HUES6 (cell line): Measurements from ENCODE around the gene ACOXL.

Source experiments
- H3K27ac ChIP-seq: 2 replicates; pipeline ENCODE4 v1.7.0; 2013; ENCODE audit warnings: low read depth, mild to moderate bottlenecking, low read length, inconsistent platforms
- H3K27me3 ChIP-seq: 2 replicates; pipeline ENCODE4 v1.6.1; 2013; ENCODE audit warnings: low read length; ENCODE audit not compliant: control insufficient read depth, insufficient read depth
- H3K36me3 ChIP-seq: 2 replicates; pipeline ENCODE4 v1.6.1; 2013; ENCODE audit warnings: low read length; ENCODE audit not compliant: control insufficient read depth, insufficient read depth
- H3K4me1 ChIP-seq: 2 replicates; pipeline ENCODE4 v1.6.1; 2013; ENCODE audit warnings: low read length; ENCODE audit not compliant: control insufficient read depth, insufficient read depth
- H3K4me3 ChIP-seq: 2 replicates; pipeline ENCODE4 v1.5.1; 2013; ENCODE audit warnings: low read depth, low read length
- H3K9ac ChIP-seq: one replicate; pipeline ENCODE4 v1.6.1; 2013; ENCODE audit warnings: mild to moderate bottlenecking, low read length
- H3K9me3 ChIP-seq: 2 replicates; pipeline ENCODE4 v1.6.1; 2013; ENCODE audit warnings: low read depth, low read length; ENCODE audit not compliant: control insufficient read depth, insufficient read depth

ACOXL gene

DNA sequence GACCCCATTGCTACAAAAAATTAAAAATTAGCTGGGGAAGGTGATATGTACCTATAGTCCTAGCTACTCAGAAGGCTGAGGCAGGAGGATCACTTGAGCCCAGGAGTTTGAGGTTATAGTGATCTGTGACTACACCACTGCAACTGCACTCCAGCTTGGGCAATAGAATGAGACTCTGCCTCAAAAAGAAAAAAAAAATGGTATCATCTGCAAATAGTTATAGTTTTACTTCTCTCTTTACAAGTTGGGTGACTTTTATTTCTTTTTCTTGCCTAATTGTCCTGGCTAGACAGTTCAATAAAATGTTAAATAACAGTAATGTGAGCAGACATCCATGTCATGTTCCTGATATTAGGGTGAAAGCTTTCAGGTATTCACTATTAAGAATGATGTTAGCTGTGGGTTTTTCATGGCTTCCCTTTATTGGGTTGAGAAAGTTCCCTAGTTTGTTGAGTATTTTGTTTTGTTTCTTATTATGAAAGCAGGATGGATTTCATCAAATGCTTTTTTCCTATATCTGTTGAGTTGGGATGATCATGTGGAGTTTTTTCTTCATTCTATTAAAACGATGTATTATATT lies 24.9 kb upstream of the ACOXL start:
- Histone ChIP-seq H3K9ac (no peak overlapping the region), H3K4me3 (no peak overlapping the region), H3K27me3 (no peaks in the 10 kb centered on the region), H3K4me1 (peaks cover 15% of the 10 kb centered on the region; the same call in 1 of the 2 replicates), H3K27ac (no peak overlapping the region), H3K9me3 (no peaks in the 10 kb centered on the region), H3K36me3 (no peaks in the 10 kb centered on the region)

GRCh38 chr2:110708455-110708854 lies 23.9 kb upstream of the ACOXL start:
- H3K9me3 ChIP-seq, result no peaks in the 10 kb centered on the region
- H3K4me1 ChIP-seq, result peaks cover 5% of the 10 kb centered on the region; the same call in 1 of the 2 replicates
- no peak overlapping the region for H3K9ac ChIP-seq
- no peaks in the 10 kb centered on the region for H3K27me3 ChIP-seq
- no peak overlapping the region for H3K27ac ChIP-seq
- no peaks in the 10 kb centered on the region for H3K36me3 ChIP-seq
- no peak overlapping the region for H3K4me3 ChIP-seq

DNA sequence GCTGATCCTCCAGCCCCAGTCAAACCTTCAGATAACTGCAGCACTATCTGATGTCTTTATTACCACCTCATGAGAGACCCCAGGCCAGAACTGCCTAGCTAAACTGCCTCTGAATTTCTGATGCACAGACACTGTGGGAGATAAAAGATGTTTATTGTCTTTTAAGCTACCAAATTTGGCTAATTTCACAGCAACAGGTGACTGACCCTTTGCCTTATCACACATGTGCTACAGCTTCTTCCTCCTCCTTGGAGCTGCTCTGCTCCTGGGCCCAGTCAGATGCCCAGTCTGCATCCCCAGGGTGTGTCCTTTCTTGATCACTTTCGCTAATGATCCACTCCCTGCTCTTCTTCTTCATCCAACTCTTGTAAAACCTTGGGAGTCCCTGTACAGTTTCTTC lies 19.6 kb upstream of the ACOXL start:
- Histone ChIP-seq H3K4me1 (no peaks in the 10 kb centered on the region), H3K27ac (no peak overlapping the region), H3K9ac (no peak overlapping the region), H3K4me3 (no peak overlapping the region), H3K27me3 (no peaks in the 10 kb centered on the region), H3K36me3 (no peaks in the 10 kb centered on the region), H3K9me3 (no peaks in the 10 kb centered on the region)

DNA sequence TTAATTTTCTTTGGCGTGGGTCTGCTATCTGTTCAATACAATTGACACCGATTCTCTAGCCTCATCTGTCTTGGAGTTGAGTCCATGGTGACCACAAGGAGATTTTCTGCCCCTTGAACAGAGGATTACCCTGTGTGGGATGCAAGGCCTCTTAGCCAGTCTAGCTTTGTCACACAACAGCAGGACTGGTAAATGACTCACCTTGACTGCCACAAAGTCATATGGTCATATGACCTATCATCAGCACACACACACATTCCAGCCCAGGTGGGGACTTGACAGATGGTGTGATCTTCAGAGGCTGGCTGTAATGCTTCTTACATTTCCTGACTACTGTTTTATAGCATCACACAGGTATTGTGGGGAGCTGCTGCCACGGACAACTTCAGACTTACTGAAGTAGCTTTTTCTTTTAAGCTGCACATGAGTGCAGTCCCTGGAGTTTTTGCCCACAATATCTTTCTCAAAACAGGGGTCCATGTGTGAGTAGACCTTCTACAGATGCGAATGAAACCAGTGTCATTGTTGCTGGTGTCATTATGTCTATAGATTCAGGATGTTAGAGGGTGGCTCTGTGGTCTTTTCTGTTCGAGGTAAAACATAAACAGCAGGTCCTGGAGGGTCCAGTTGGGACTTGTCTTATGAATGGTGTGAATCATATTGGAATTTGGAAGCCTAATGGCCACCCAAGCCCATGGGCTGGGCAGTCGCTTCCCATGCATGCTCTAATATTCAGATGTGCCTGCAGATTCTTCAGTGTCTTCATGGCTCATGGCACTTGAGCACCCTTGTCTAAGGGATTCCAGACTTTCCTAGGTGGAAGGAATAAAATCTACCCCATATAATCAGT lies 18.6 kb upstream of the ACOXL start:
- H3K4me3 ChIP-seq, result no peak overlapping the region
- H3K9me3 ChIP-seq, result no peaks in the 10 kb centered on the region
- no peak overlapping the region for H3K27ac ChIP-seq
- H3K27me3 ChIP-seq, result no peaks in the 10 kb centered on the region
- no peaks in the 10 kb centered on the region for H3K4me1 ChIP-seq
- H3K36me3 ChIP-seq, result no peaks in the 10 kb centered on the region
- H3K9ac ChIP-seq, result no peak overlapping the region

- H3K4me3 ChIP-seq, result no peak overlapping the region
- H3K9ac ChIP-seq, result no peak overlapping the region
- no peaks in the 10 kb centered on the region for H3K4me1 ChIP-seq
- H3K27ac ChIP-seq, result no peak overlapping the region
- H3K27me3 ChIP-seq, result no peaks in the 10 kb centered on the region
- no peaks in the 10 kb centered on the region for H3K36me3 ChIP-seq
- H3K9me3 ChIP-seq, result no peaks in the 10 kb centered on the region
Observed at GRCh38 chr2:110714452-110715224, 17.7 kb upstream of the ACOXL start.

- Histone ChIP-seq H3K9ac (no peak overlapping the region), H3K4me3 (no peak overlapping the region), H3K27me3 (no peaks in the 10 kb centered on the region)
Observed at GRCh38 chr2:110716959-110717645, 15.3 kb upstream of the ACOXL start.

DNA sequence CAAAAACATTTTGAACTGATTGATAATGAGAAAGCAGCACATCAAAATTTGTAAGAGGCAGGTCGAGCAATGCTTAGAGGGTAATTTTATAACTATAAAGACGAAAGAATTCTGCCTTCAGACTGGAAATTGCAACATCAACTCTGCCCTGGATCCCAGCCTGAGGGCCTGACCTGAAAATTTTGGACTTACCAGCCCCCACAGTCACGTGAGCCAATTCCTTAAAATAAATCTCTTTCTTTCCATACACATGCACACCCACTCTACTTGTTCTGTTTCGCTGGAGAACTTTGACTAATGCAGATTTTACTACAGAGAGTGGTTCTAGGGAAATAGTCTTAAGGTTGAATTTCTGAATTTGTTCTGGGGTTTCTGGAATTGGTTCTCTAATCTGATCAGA lies 14.6 kb upstream of the ACOXL start:
- Histone ChIP-seq H3K9ac (no peak overlapping the region), H3K4me3 (no peak overlapping the region), H3K36me3 (no peaks in the 10 kb centered on the region), H3K27ac (no peak overlapping the region), H3K27me3 (no peaks in the 10 kb centered on the region), H3K4me1 (no peaks in the 10 kb centered on the region), H3K9me3 (no peaks in the 10 kb centered on the region)

More at GRCh38 chr2:110716959-110717645, 15.3 kb upstream of the ACOXL start:
- Histone ChIP-seq H3K9me3 (no peaks in the 10 kb centered on the region), H3K4me1 (no peaks in the 10 kb centered on the region), H3K36me3 (no peaks in the 10 kb centered on the region), H3K27ac (no peak overlapping the region)

GRCh38 chr2:110718382-110718781 lies 14.0 kb upstream of the ACOXL start:
- Histone ChIP-seq H3K36me3 (no peaks in the 10 kb centered on the region), H3K4me3 (no peak overlapping the region), H3K27me3 (no peaks in the 10 kb centered on the region), H3K9ac (no peak overlapping the region), H3K27ac (no peak overlapping the region), H3K9me3 (no peaks in the 10 kb centered on the region), H3K4me1 (no peaks in the 10 kb centered on the region)

DNA sequence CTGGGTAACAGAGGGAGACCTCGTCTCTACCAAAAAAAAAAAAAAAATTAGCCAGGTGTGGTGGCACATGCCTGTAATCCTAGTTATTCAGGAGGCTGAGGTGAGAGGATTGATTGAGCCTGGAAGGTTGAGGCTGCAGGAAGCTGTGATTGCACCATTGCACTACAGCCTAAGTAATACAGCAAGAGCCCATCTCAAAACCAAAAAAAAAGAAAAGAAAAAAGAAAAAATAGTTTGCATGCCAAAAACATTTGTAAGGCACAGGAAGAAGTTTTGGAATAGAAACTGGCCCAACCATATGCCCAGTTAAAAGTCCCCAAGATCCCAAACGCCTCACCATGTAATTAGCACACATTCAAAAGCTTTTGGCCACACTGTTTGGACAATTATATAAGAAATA lies 13.4 kb upstream of the ACOXL start:
- Histone ChIP-seq H3K27me3 (no peaks in the 10 kb centered on the region), H3K9me3 (no peaks in the 10 kb centered on the region)

GRCh38 chr2:110720547-110720946 lies 11.8 kb upstream of the ACOXL start:
- no peak overlapping the region for H3K9ac ChIP-seq
- H3K4me1 ChIP-seq, result peaks cover 4% of the 10 kb centered on the region; the same call in 1 of the 2 replicates
- H3K9me3 ChIP-seq, result no peaks in the 10 kb centered on the region
- H3K27ac ChIP-seq, result no peak overlapping the region
- no peaks in the 10 kb centered on the region for H3K27me3 ChIP-seq
- H3K36me3 ChIP-seq, result no peaks in the 10 kb centered on the region
- no peak overlapping the region for H3K4me3 ChIP-seq

More for the DNA sequence above, 13.4 kb upstream of the ACOXL start:
- H3K4me3 ChIP-seq, result no peak overlapping the region
- H3K36me3 ChIP-seq, result no peaks in the 10 kb centered on the region
- no peak overlapping the region for H3K27ac ChIP-seq
- peaks cover under 1% of the 10 kb centered on the region; the same call in 1 of the 2 replicates for H3K4me1 ChIP-seq
- no peak overlapping the region for H3K9ac ChIP-seq
